Liver (tissue), 3 donors: ENCODE measurements around the gene CENPX.

Experiments
- HNF4A ChIP-seq, 2 donors: conservative IDR thresholded peaks; 2 replicates each; pipeline ENCODE4 v1.6.1; 2016; ENCODE audit warnings: antibody characterized with exemption in 2 of 2, mild to moderate bottlenecking in 2 of 2
- REST ChIP-seq: IDR thresholded peaks from 2 replicates; pipeline ENCODE4 v1.6.1; 2016; ENCODE audit warnings: antibody characterized with exemption, mild to moderate bottlenecking
- YY1 ChIP-seq: IDR thresholded peaks from 2 replicates; pipeline ENCODE4 v1.6.1; 2016; ENCODE audit warnings: antibody characterized with exemption, mild to moderate bottlenecking
- TF ChIP-seq, protein P1 (sequence below): fragments of 150-350 bp; IDR thresholded peaks from 2 replicates; pipeline ENCODE4 v1.5.1; 2017; ENCODE audit warnings: improper control_type of control experiment, low read depth, low read length; ENCODE audit not compliant: missing input control
- donor health status: healthy.
- donor health status: healthy.

GRCh38 chr17:82050761-82051641, 28.3 kb upstream of the CENPX start:
- TF ChIP-seq YY1 (no peak), HNF4A (conservative IDR thresholded peaks at IDR 0.05) (no peak), REST (no peak)
- TF ChIP-seq, protein P1, sequence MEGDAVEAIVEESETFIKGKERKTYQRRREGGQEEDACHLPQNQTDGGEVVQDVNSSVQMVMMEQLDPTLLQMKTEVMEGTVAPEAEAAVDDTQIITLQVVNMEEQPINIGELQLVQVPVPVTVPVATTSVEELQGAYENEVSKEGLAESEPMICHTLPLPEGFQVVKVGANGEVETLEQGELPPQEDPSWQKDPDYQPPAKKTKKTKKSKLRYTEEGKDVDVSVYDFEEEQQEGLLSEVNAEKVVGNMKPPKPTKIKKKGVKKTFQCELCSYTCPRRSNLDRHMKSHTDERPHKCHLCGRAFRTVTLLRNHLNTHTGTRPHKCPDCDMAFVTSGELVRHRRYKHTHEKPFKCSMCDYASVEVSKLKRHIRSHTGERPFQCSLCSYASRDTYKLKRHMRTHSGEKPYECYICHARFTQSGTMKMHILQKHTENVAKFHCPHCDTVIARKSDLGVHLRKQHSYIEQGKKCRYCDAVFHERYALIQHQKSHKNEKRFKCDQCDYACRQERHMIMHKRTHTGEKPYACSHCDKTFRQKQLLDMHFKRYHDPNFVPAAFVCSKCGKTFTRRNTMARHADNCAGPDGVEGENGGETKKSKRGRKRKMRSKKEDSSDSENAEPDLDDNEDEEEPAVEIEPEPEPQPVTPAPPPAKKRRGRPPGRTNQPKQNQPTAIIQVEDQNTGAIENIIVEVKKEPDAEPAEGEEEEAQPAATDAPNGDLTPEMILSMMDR = no peak
